SK-N-DZ (cell line): ENCODE data around the gene IL17RD.

Source experiments
- DNase-seq: peaks from one replicate; pipeline ENCODE4 v3.0.0-alpha.2; 2015; ENCODE audit warnings: low spot score

IL17RD gene

GRCh38 chr3:57066471-57066870, 98.7 kb downstream of the IL17RD start:
- no peak for DNase-seq

- DNase-seq = no peak
Measured at GRCh38 chr3:57065588-57065987, 99.6 kb downstream of the IL17RD start.

- DNase-seq = no peak
Measured at GRCh38 chr3:57064572-57064971, 100.6 kb downstream of the IL17RD start.

- DNase-seq = no peak
Measured at GRCh38 chr3:57064001-57064400, 101.2 kb downstream of the IL17RD start.

DNA sequence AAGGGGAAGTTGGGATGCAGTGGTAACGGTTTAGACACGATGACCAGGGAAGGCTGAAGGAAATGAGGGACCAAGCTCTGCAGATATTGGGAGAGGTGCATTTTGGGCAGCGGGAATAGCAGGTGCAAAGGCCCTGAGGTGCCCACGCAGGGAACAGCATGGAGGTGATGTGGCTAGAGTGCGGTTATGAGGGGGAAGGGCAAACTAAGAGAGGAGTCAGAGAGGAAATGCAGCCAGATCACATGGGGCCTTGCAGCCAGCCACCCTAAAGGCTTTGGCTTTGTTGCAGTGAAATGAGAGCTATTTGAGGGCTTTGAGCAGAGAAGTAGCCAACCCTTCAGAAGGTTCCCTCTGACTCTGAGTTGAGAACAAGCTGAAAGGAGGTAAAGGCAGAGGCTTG, 102.1 kb downstream of the IL17RD start:
- no peak for DNase-seq

DNA sequence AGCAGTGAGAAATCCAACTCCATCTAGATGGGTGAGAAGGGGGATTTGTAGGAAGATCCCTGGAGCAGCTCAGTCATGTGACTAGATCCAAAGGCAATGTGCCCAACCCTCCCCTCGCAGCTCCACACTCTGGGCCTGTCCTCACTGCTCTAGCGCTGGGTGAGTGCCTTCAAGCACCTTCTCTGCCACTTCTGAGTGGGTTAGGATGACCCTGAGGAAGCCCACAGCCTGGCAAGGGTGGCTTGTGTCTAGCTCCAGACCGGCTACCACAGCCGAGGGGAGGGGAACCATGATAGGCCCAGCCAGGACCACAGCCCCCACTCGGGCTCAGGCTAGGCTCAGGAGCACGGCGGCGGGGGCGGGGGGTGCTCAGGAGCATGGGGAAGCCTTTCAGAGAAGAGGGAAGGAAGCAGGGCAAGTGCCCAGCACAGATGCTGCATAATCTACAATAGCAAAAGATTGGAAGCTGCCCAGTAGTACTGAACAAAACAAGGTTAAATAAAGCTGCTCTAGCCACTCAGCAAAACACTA, 103.0 kb downstream of the IL17RD start:
- no peak for DNase-seq

GRCh38 chr3:57061556-57061955, 103.6 kb downstream of the IL17RD start:
- no peak for DNase-seq

- DNase-seq = no peak
Measured at GRCh38 chr3:57060089-57060821, 104.9 kb downstream of the IL17RD start, which contains the start of gene SPATA12. TSS of gene SPATA12 (plus strand) at chr3:57060664. CDS start at chr3:57073695, 13,031 bp downstream.

DNA sequence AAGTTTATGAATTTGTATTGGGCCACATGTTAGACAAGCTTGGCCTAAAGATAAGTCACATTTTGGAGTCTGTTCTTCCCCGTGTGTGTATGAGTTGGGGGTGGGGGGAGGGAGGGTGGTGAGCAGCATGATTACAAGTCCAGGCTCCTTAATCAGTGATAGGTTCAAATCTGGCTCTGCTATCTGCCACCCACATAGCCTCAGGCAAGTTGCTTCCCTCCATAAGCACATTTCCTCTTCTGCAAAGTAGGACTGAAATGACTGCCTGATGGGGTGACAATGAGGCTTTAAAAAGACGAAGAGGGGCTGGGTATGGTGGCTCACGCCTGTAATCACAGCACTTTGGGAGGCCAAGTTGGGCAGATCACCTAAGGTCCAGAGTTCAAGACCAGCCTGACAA, 105.7 kb downstream of the IL17RD start:
- DNase-seq = no peak

- DNase-seq = no peak
Measured at GRCh38 chr3:57057351-57057750, 107.8 kb downstream of the IL17RD start.

GRCh38 chr3:57053122-57053521, 112.0 kb downstream of the IL17RD start:
- DNase-seq = no peak

GRCh38 chr3:57052662-57053061, 112.5 kb downstream of the IL17RD start:
- DNase-seq = no peak

GRCh38 chr3:57048728-57049127, 116.4 kb downstream of the IL17RD start:
- no peak for DNase-seq

- DNase-seq = peak; percentile 43
Measured at GRCh38 chr3:57048052-57048671, 117.0 kb downstream of the IL17RD start.

GRCh38 chr3:57046101-57046765, 118.9 kb downstream of the IL17RD start:
- no peak for DNase-seq

GRCh38 chr3:57043518-57043917, 121.6 kb downstream of the IL17RD start:
- DNase-seq = no peak

- DNase-seq = no peak
Measured at GRCh38 chr3:57041674-57042073, 123.5 kb downstream of the IL17RD start.
